GM19463 (cell line): ENCODE data around the gene ELOVL6.
"Not testable (repeated sequence)": the region's sequence is repeated elsewhere in the genome, so short reads cannot be mapped to it uniquely, and the experiment has no call there.

Experiments used
- ATAC-seq: cut with Tn5 transposase; IDR thresholded peaks from one replicate; pipeline ENCODE4 v1.9.1; 2021; ENCODE audit warnings: mild to moderate bottlenecking, moderate library complexity; ENCODE audit not compliant: unreplicated experiment

The ELOVL6 gene

DNA sequence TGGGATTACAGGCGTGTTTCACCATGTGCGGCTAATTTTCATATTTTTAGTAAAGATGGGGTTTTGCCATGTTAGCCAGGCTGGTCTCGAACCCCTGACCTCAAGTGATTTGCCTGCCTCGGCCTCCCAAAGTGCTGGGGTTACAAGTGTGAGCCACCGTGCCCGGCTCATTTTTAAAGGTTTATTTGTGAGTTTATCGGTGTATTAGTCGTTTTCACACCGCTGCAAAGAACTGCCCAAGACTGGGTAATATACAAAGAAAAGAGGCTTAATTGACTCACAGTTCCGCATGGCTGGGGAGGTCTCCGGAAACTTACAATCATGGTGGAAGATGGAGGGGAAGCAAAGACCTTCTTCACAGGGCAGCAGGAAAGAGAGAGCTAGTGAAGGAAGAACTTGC is 159.3 kb downstream of the ELOVL6 start:
- ATAC-seq, result not testable (repeated sequence)

DNA sequence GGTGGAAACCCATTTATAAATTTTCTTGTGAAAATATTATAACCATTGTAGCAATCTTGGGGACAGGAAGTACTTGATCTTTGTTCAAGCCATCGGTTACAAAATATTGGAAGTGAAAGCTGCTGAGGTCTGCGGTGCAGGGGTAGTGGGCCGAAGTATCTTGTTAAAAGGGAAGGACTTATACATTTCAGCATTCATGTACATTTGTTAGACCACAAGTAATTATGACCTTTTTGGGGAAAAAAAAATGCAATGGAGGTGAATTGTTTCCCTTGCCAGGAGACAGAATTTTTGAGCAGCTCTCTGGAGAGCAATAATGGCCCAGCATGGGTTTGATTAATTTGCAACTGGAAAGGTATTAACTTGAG is 164.4 kb downstream of the ELOVL6 start:
- ATAC-seq, result peak; percentile 94

DNA sequence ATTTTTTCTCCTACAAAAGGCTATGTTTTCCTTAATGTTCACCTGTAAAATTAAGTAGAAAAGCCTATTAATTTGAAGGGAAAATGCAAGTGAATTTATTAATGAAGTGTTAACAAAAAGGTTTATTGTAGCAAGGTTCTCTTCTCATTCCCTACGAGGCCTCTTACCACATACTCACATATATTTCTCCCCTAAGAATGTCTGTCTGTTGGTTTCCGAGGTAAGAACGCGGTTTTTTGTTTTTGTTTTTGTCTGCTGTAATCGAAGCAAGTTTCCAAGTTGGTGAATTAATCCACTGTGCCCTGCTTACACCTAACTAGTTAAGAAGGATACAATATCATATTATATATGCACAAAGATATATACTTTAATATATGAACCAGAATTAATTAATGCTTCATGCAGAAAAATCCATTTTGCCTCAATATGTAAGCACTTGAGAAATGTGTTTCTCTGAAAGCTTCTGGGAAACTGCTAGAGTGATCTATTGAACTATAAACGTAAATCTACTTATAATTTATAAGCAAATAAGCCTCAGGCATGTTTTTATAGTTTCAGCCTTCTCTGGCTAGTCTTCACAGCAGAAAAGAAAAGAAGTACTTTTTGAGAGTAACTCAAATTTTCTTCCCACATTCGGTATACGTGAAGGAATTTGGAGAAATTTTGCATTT is 164.9 kb downstream of the ELOVL6 start:
- peak; percentile 6 for ATAC-seq

DNA sequence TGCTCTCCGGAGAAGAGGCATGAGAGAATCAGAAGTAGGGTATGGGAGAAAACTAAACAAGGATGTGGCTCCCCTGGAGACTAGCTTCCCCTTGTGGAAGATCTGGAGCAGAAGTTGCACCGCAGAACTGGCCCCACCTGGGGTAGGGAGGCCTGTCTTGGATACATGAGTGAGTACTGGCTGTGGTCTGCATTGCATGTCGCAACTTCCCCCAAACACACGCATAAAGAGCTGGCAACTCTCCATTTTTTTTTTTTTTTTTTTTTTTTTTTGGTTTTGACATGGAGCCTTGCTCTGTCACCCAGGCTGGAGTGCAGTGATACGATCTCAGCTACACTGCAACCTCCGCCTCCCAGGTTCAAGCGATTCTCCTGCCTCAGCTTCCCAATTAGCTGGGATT is 165.8 kb downstream of the ELOVL6 start:
- no peak for ATAC-seq

DNA sequence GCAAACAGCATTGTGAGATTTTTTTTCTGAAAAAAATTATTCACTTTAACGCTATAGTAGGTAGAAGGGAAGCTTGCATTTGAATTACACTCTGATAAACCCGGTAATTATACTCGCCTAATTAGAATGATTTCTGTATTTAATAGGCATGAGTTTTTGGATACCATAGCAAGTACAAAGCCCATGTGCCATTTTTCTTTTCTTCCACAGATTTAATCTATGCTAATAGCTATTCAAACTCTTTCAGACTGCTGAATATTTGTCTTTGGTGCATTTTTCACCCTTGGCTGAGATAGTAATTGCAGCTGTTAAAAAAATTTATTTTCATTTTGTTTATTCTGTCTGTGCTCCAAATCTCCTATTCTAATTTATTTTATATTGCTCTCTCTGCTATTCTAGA is 172.7 kb downstream of the ELOVL6 start:
- ATAC-seq, result no peak

DNA sequence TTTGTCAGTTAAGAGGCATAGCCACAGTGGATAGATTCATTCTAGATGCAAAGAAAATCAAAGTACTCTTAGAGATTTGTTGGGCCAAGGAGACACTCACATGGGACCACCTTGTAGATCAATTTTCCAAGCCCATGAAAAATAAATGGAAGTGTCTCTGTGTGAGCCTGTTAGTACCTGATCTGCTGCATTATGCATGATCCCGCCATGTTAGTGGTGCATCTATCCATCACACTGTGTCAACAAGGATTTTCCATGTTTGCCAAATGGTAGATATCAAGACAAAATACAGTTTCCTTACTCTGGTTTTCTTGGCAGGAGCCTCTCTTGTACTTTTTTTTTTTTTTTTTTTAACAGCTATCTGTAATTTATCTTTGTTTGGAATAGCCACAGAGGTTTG is 173.4 kb downstream of the ELOVL6 start:
- ATAC-seq, result no peak

DNA sequence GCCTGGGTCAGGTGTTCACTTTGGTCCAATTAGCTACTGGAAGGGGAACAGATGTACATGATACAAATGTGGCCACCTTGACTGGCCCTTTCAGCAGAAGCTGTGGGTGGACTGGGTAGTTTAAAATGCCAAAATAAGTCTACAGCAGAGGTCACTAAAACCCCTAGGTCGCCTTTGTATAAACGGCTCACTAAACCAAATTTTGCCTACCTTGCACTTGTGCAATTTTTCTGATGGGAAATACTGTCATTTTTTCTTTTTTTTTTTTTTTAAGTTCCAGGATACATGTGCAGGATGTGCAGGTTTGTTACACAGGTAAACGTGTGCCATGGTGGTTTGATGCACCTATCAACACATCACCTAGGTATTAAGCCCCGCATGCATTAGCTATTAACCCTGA is 176.0 kb downstream of the ELOVL6 start:
- ATAC-seq, result no peak

DNA sequence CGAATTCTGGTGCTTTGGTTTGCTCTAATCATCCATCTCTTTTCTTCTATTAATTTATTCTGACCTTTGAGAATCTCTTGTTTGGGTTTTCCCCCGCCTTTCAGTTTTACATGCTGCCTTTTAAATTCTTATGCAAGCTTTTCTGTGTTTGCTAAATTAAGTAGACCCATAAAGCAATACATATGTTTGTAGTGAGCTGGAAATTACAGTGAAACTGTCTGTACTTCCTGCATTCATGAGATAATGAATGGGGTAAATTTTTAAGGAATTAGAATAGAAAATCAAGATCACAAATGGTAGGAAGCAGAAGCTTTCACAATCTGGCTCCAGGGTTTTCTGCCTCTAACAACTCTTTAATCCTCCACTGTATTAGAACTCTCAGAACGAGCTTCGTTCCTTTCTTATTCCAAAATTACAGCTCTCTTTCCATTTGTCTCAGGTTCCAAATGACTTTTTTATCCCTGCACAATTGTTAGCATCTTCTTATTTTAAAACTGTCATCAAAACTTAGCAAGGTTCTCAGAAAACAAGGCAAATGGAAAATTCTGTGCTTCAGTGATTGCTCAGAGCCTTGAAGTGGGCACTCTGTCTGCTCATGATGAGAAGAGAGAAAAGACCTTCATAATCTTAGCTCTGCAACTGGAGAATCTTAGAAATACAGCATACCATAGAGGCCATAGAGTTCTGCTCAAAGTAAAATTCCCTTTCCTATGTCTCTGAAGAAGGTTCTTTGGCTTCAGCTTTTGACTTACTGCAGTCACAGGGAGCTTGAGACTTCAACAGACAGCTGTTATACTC is 177.6 kb downstream of the ELOVL6 start:
- ATAC-seq, result no peak

DNA sequence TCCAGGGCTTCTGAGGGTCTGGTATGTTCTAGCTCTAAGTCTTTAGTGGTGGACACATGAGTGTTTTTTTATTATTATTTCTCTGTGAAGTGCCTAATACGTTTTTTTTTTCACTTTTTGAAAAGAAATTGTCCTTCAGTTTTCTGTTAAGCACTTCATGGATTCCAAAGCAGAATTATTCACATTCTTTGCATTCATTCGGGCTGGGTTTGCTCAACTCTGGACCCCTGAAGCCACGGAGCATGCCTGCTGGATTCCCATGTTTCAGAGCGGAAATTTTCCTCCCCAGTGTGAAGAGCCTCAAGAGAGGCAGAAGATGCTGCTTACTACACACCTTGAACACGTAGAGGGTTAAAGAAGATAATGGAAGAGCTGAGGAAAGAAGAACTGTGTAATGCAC is 178.3 kb downstream of the ELOVL6 start:
- ATAC-seq, result no peak

DNA sequence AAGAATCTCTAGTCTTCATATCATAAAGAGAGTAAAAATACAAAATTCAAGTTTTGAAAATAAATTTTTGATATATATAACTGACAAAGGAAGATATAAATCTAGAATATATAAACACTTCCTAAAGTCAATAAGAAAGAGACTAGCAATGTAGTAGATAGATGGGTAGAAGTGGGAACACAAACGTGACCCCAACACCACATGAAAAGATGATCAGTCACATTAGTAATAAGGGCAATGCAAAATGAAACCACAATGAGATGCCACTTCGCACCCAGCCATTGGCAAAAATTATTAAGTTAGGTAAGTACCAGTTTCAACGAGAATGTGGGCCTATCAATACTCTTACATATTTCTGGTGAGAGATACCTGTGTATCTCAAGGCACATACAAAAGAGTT is 179.3 kb downstream of the ELOVL6 start:
- no peak for ATAC-seq

DNA sequence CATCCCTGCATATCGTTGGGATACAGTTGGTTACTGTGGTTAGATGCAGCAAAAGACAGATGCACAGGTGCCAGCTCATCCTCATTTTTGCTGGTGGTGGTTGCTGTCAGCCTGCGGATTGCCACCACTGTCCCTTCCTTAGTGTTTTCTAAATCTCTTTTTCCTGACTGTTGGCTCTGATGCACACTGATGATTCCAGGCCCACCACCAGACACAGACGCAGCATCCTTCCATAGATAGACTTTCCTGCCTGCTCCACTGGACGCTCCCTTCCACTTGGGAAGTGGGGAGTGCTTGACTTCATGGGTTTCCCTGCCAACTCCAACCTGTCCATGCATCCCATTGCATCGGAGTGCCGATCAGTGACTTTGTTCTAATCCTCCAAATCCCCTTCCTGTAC is 184.2 kb downstream of the ELOVL6 start:
- no peak for ATAC-seq

DNA sequence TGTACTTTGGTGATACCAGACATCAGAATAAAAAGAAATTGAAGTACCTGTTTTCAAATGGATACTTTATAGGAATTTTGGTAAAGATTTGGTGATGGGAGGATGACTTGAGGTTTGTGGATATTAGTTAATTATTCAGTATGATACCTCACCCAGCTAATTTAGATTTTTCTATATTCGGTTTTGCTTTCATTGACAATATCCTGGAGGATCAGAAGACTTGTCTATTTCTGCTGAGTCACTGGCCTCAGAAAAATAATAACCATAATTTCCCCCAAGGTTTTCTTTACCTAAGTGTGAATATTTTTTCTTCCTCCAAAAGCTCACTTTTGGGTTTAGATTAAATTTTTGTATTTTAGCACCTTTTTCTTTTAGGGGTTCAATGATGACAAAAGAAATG is 185.5 kb downstream of the ELOVL6 start:
- no peak for ATAC-seq

DNA sequence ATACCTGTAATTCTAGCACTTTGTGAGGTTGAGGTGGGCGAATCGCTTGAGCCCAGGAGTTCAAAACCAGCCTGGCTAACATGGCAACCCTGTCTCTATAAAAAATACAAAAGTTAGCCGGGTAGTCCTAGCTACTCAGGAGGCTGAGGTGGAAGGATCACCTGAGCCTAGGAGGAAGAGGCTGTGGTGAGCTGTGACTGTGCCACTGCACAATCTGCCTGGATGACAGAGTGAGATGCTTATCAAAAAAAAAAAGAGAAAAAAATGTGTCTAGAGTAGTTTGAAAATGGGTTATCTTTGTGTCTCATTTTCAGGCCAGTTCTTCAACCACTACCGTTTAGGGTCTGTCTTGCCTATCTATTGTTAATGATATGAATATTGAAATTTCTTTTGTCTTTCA is 187.6 kb downstream of the ELOVL6 start:
- ATAC-seq, result no peak

DNA sequence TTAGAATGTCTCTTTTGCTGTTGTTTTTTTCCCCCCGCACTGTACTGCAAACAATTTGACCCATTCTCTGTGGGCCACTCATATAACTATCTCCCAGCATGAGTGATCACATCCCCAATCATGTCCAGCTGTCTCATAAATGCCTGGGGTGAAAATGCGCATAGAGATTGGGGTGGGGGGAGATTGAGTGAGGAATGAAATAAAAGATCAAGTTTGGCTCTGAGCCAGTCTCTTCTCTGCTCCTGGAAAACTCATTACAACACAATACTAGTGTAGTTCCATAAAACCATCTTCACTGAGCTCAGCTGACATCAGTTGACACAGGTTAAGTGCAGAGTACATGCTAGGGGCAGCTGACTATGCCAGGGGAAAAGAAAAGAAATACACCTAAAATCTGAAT is 188.9 kb downstream of the ELOVL6 start:
- no peak for ATAC-seq

DNA sequence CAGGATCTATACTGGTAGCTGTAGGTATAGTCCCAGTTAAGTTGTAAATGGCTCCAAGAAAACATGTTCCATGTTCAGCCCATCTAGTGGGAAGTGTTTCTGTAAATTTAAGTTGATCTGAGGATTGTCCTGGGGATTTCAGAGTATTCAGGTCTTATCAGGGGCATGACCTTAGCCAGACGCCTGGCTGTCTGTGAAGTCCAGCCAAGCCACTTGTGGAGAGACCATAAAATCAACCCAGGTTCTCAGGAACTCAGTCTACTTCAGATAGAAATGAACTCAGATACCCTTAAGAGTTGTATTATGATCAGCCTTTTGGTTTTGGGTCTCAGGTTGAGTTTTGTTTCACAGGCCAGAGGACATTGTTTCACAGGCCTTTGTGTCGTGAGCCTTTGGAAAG is 189.9 kb downstream of the ELOVL6 start:
- ATAC-seq, result no peak

DNA sequence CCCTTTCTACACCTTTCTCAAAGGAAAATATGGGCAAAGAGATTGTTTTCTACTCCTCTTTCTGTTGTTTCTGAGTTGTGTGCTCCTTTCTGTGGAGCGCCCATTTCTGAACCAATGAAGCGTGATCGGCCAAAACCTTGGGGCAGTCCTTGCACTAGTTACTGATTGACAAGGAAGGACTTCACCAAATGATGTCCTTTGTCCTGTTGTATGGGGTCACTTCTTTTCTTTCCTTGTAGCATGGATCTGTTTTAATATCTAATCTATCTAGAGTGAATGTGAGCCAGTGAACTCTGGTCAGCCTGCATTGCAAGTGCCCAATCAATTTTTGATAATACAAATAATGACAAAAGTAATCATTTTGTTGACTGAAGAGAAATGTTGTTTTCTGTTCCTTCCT is 191.2 kb downstream of the ELOVL6 start:
- ATAC-seq, result no peak

DNA sequence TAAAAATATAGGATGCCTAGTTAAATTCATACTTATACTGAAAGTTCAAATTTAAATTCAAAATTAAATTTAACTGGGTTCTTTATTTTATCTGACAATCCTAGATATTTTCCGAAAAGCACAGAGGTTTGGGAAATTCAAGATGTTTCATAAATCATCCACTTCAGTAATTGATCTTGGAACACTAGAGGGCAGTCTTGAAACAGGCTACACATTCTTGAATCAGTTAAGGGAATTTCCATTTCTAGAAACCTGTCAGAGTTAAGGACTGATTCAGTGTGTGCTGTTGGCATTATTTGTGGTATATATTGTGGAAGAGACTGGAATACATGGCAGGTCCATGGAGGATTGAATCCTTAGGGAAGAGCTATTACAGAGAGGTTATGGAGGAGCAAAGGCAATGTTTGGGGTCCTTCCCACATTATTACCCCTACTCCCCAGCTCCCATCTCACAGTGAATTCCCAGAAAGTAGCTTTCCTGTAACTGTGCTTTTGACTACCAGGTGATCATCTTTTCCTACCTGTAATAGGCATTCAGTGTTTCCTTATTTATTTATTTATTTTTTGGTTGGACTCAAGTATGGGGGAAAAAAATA is 192.9 kb downstream of the ELOVL6 start:
- peak; percentile 70 for ATAC-seq

DNA sequence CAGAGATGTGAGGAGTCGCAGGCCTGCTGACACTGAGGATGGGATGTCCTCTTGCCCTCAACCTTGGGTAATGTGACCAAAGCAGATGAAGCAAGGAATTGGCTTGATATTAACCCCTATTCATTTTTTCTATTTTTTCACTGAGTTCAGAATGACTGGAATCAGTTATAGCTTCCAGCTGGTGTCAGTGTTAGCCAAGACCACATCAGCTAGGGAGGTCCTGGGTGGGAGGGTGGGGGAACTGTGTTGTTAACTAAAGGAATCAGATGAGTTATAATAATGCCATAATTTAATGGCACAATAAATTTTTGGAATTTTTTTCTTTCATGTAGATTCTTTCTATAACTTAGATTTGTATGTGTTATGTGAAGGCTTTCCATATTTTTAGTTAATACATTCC is 193.9 kb downstream of the ELOVL6 start:
- ATAC-seq, result no peak

DNA sequence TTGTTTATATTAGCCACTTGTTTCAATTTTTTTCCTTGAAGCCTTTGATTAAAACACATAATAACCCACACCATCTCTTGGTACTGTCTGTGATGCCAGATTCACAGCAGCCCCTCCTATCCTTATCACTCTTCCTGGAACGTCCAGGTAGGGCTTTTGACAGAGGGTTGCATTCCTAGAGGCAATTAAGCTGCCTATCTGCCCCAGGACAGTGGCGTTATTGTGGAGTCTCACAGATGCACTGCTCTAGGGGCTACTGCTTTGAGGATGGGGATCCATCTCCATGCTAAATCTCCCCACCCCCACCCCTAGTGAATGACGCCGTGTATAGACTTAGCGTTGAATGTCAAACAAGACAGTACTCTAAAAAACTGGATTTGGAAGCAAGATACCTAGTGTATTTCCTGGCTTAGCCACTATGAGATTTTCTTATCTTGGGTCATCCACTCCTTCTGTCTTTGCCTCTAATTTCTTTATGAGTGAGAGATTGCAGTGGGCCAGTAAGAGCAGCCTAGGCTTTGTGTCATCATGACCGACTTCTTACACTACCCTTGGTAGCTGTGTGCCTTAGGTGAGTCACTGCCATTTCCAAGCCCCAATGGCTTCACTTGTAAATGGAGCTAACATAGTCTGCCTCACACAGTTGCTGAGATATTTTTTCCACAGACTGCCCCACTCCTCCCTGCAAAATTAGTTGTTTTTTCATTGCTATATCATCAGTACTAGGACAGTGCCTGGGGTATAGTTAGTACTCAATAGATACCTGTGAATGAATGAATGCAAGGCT is 194.8 kb downstream of the ELOVL6 start:
- ATAC-seq, result no peak

DNA sequence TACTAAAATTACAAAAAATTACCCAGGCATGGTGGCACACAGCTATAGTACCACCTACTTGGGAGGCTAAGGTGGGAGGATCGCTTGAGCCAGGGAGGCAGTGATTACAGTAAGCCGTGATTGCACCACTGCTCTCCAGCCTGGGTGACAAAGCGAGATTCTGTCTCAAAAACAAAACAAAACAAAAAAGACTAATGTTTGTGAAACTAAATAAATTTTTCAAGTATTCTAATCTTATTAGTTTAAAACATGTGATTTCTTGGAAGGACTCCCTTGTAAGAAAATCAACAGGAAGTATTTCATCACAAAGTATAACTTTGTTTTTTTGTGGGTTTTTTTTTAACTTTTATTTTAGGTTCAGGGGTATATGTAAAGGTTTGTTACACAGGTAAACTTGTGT is 196.1 kb downstream of the ELOVL6 start:
- ATAC-seq, result no peak

DNA sequence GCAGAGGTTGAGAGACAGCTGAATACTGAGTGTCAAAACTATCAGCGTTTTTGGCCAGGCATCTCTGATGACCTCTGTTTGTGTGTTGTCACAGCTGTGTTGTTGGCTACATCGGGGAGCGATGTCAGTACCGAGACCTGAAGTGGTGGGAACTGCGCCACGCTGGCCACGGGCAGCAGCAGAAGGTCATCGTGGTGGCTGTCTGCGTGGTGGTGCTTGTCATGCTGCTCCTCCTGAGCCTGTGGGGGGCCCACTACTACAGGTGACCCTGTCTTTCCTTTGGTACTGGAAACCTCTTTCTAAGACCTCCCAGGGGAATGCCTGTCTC is 198.9 kb downstream of the ELOVL6 start:
- no peak for ATAC-seq
